Heart left ventricle (tissue), 13 donors: Measurements from ENCODE around the gene PILRB.

Experiments
- POLR2A ChIP-seq, 2 donors: fragments of 450-650 bp; IDR thresholded peaks; one replicate each; pipeline ENCODE4 v1.6.1; 2017; ENCODE audit warnings: antibody characterized with exemption in 2 of 2, mild to moderate bottlenecking in 2 of 2, moderate library complexity in 2 of 2
- TF ChIP-seq, protein P1 (sequence below), 12 donors: fragments of 200-600 bp; sonication (generic) in 4 of 12; IDR thresholded peaks; one replicate each; pipeline versions ENCODE4 v1.5.0 to v1.8.0; 2018 to 2022; ENCODE audit warnings: antibody characterized with exemption in 12 of 12, mild to moderate bottlenecking in 5 of 12
- donor health status: ischemic (EF 13 %, LVEDD 7.1; RV severe dilation, severe dysfunction).
- donor health status: DM: no; HTN: yes; CAD: no.
- donor health status: DM: no; HTN: no; CAD: no.
- donor health status: ischemic (EF 25% LVEDD 6.9; RV normal size, moderate dysfunction).
- donor health status: ischemic (EF 25% LVEDD 5.7; RV mildly dilated, moderate dysfunction).
- donor health status: ischemic (EF 35%, LVEDD 5.7; RV mildly dilated, moderate dysfunction).
- donor health status: nonischemic (EF 11% LVEDD 7.7; RV severe dilation, severe dysfunction).
- donor health status: DM: yes; HTN: yes; CAD: no.
- donor health status: PGD.
- donor health status: ischemic (EF 29% LVEDD 5.4; RV normal size, mild dysfunction).
- donor health status: nonischemic (EF 23%, LVEDD 6.1; RV moderate dilation, normal function).

- TF ChIP-seq, protein P1, sequence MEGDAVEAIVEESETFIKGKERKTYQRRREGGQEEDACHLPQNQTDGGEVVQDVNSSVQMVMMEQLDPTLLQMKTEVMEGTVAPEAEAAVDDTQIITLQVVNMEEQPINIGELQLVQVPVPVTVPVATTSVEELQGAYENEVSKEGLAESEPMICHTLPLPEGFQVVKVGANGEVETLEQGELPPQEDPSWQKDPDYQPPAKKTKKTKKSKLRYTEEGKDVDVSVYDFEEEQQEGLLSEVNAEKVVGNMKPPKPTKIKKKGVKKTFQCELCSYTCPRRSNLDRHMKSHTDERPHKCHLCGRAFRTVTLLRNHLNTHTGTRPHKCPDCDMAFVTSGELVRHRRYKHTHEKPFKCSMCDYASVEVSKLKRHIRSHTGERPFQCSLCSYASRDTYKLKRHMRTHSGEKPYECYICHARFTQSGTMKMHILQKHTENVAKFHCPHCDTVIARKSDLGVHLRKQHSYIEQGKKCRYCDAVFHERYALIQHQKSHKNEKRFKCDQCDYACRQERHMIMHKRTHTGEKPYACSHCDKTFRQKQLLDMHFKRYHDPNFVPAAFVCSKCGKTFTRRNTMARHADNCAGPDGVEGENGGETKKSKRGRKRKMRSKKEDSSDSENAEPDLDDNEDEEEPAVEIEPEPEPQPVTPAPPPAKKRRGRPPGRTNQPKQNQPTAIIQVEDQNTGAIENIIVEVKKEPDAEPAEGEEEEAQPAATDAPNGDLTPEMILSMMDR (IDR thresholded peaks at IDR 0.05): peak in 2 of 12 donors; percentile 4 to 5
- TF ChIP-seq POLR2A (IDR thresholded peaks at IDR 0.05): no peak
Measured at GRCh38 chr7:100400656-100401055, 42.7 kb downstream of the PILRB start.
